AG09319 (cell line): Measurements from ENCODE around the gene HNRNPUL1.
A peak's percentile ranks its signal among the peaks of the same experiment; 100 is the strongest.

Experiments used
- DNase-seq: peaks from one replicate; pipeline ENCODE4 v3.0.0-alpha.2; 2010; ENCODE audit warnings: low read depth; ENCODE audit errors: extremely low read depth
- CTCF ChIP-seq: IDR thresholded peaks from 2 replicates; pipeline ENCODE4 v1.5.1; 2011; ENCODE audit warnings: low read depth, mild to moderate bottlenecking, inconsistent platforms, low read length, moderate library complexity

HNRNPUL1 gene

GRCh38 chr19:41303954-41304353 lies 39.8 kb downstream of the HNRNPUL1 start:
- TF ChIP-seq CTCF, result no peak
- no peak for DNase-seq

- no peak for TF ChIP-seq CTCF
- DNase-seq, result no peak
Measured at GRCh38 chr19:41304706-41305483, 40.7 kb downstream of the HNRNPUL1 start.

- no peak for TF ChIP-seq CTCF
- no peak for DNase-seq
Measured at GRCh38 chr19:41305927-41306793, 42.0 kb downstream of the HNRNPUL1 start.

GRCh38 chr19:41307090-41307875 lies 43.1 kb downstream of the HNRNPUL1 start:
- DNase-seq, result no peak
- no peak for TF ChIP-seq CTCF

GRCh38 chr19:41307954-41308449 lies 43.8 kb downstream of the HNRNPUL1 start:
- no peak for DNase-seq
- TF ChIP-seq CTCF, result no peak

- peak; percentile 96 for TF ChIP-seq CTCF
Measured at GRCh38 chr19:41308450-41309179, 44.4 kb downstream of the HNRNPUL1 start.

More at GRCh38 chr19:41308450-41309179, 44.4 kb downstream of the HNRNPUL1 start:
- DNase-seq, result no peak
